Colon (tissue), 2 donors: ENCODE data around the gene PMPCB.

ENCODE experiments used
- FAIRE-seq: peaks from 2 replicates; lab custom pipeline; 2012; peaks lifted over from hg19 to GRCh38; lab: Jason Lieb, UNC
- donor health status: control.
- donor health status: control.

Gene PMPCB

GRCh38 chr7:103336761-103337160 lies 39.5 kb downstream of the PMPCB start:
- FAIRE-seq: no peak

GRCh38 chr7:103338864-103339263 lies 41.6 kb downstream of the PMPCB start:
- no peak for FAIRE-seq

GRCh38 chr7:103341466-103341865 lies 44.2 kb downstream of the PMPCB start:
- no peak for FAIRE-seq

GRCh38 chr7:103343332-103343731 lies 46.1 kb downstream of the PMPCB start:
- FAIRE-seq: no peak

GRCh38 chr7:103343758-103344452 lies 46.7 kb downstream of the PMPCB start:
- FAIRE-seq: no peak

- FAIRE-seq: no peak
Measured at GRCh38 chr7:103344453-103345149, 47.4 kb downstream of the PMPCB start, which contains the start of gene DNAJC2. DNAJC2 (minus strand) TSS chr7:103344767; CDS start chr7:103344622, 145 bp downstream.

GRCh38 chr7:103346396-103346795 lies 49.2 kb downstream of the PMPCB start:
- FAIRE-seq: no peak

- no peak for FAIRE-seq
Measured at GRCh38 chr7:103347507-103348267, 50.5 kb downstream of the PMPCB start, which contains the start of gene PSMC2. PSMC2 (plus strand) TSS chr7:103347643; CDS start chr7:103347712, 69 bp downstream.

GRCh38 chr7:103348452-103348851 lies 51.2 kb downstream of the PMPCB start:
- no peak for FAIRE-seq

- FAIRE-seq: no peak
Measured at GRCh38 chr7:103348959-103349358, 51.7 kb downstream of the PMPCB start.

GRCh38 chr7:103349805-103350204 lies 52.6 kb downstream of the PMPCB start:
- FAIRE-seq: no peak
